HCT116 (cell line): Measurements from ENCODE around the gene KLHL22. TPM values are rescaled to one million over a fixed set of nuclear protein-coding genes. Genes with fewer than 3 reads are reported as not detected.

Experiments used
- ATAC-seq: fragments of 200-7000 bp; cut with Tn5 transposase; 2 replicates; pipeline ENCODE4 v1.9.1; 2020; ENCODE audit warnings: mild to moderate bottlenecking, moderate library complexity
- BruUV-seq: library from RNA; stranded (reverse); fragments of 400-500 nt; replicated peaks from 2 replicates; lab custom pipeline; 2021; lab: Mats Ljungman, UMichigan
- CTCF ChIA-PET: fragments of 300-600 bp; sonication (Branson Sonifier 250); formaldehyde crosslinking; loops from one replicate; lab custom pipeline; 2021; ENCODE audit warnings: antibody characterized with exemption; lab: Charles Lee
- POLR2A ChIA-PET: fragments of 300-600, 350-600 bp; sonication (Branson Sonifier 250); formaldehyde crosslinking; loops from one replicate; lab custom pipeline; 2021; ENCODE audit warnings: antibody characterized with exemption; lab: Charles Lee
- RAD21 ChIA-PET, 2 experiments: fragments of 300-600 bp; sonication (Branson Sonifier 250); formaldehyde crosslinking; loops; one replicate each; lab custom pipeline; 2023; ENCODE audit warnings: low total read pairs in 2 of 2; ENCODE audit not compliant: uncharacterized antibody in 2 of 2, unreplicated experiment in 2 of 2, low non-redundant PET in 1 of 2; lab: Charles Lee
- DNase-seq: peaks from one replicate; pipeline ENCODE4 v3.0.0-alpha.2; 2010; ENCODE audit warnings: low read depth, low spot score
- H2AFZ ChIP-seq: fragments of 200-600 bp; shearing (Covaris generic), sonication (generic); 2 replicates; pipeline ENCODE4 v1.6.1; 2017; ENCODE audit warnings: low read depth, mixed run types, mixed read lengths, antibody characterized with exemption, low read length; ENCODE audit not compliant: poor library complexity, severe bottlenecking
- H3K27ac ChIP-seq: 2 replicates; pipeline ENCODE4 v1.5.1; 2012; ENCODE audit warnings: low read depth, low read length
- H3K27me3 ChIP-seq: fragments of 200-600 bp; sonication (generic); 2 replicates; pipeline ENCODE4 v1.6.1; 2016; ENCODE audit warnings: mixed run types, low read length, mixed read lengths; ENCODE audit not compliant: insufficient read depth
- H3K36me3 ChIP-seq, 2 experiments: fragments of 200-500 bp in 1 of 2; fragments of 200-600 bp in 1 of 2; sonication (Bioruptor generic) in 1 of 2; sonication (generic) in 1 of 2; 2 replicates each; pipeline versions ENCODE4 v1.5.1 to v1.6.1; 2014 to 2016; ENCODE audit warnings: low read length in 2 of 2, inconsistent platforms in 1 of 2, mixed read lengths in 1 of 2, mixed run types in 1 of 2; ENCODE audit not compliant: insufficient read depth in 2 of 2, control insufficient read depth in 1 of 2
- H3K4me1 ChIP-seq, 2 experiments: fragments of 200-600 bp in 1 of 2; sonication (generic) in 1 of 2; 2 replicates each; pipeline versions ENCODE4 v1.5.1 to v1.6.1; 2012 to 2017; ENCODE audit warnings: low read length in 2 of 2, inconsistent platforms in 1 of 2, mild to moderate bottlenecking in 1 of 2, mixed read lengths in 1 of 2, mixed run types in 1 of 2, moderate library complexity in 1 of 2; ENCODE audit not compliant: insufficient read depth in 2 of 2, control insufficient read depth in 1 of 2
- H3K4me2 ChIP-seq: fragments of 200-600 bp; sonication (generic); 2 replicates; pipeline ENCODE4 v1.6.1; 2017; ENCODE audit warnings: mixed run types, low read length, mixed read lengths
- H3K4me3 ChIP-seq, 2 experiments: fragments of 200-600 bp in 1 of 2; sonication (generic) in 1 of 2; replicated peaks in 1 of 2; 2 replicates each; pipeline ENCODE4 v1.5.1; 2011 to 2016; ENCODE audit warnings: low read length in 2 of 2, control low read depth in 1 of 2, low read depth in 1 of 2, mild to moderate bottlenecking in 1 of 2, mixed read lengths in 1 of 2, mixed run types in 1 of 2
- H3K79me2 ChIP-seq: fragments of 200-600 bp; sonication (generic); 2 replicates; pipeline ENCODE4 v1.6.1; 2017; ENCODE audit warnings: mild to moderate bottlenecking, mixed run types, low read length, moderate library complexity, mixed read lengths; ENCODE audit not compliant: insufficient read depth
- H3K9ac ChIP-seq: fragments of 200-600 bp; sonication (generic); 2 replicates; pipeline ENCODE4 v1.6.1; 2016; ENCODE audit warnings: low read length, mixed read lengths
- H3K9me2 ChIP-seq: fragments of 200-600 bp; sonication (generic), shearing (Covaris generic); 2 replicates; pipeline ENCODE4 v1.6.1; 2017; ENCODE audit warnings: mixed run types, mild to moderate bottlenecking, moderate library complexity; ENCODE audit not compliant: insufficient read depth
- H3K9me3 ChIP-seq, 2 experiments: fragments of 200-500 bp in 1 of 2; fragments of 200-600 bp in 1 of 2; sonication (Bioruptor generic) in 1 of 2; sonication (generic) in 1 of 2; 2 replicates each; pipeline ENCODE4 v1.6.1; 2014 to 2017; ENCODE audit warnings: low read length in 2 of 2, mixed read lengths in 2 of 2, inconsistent platforms in 1 of 2, low read depth in 1 of 2, mild to moderate bottlenecking in 1 of 2, mixed run types in 1 of 2, moderate library complexity in 1 of 2; ENCODE audit not compliant: control insufficient read depth in 1 of 2, insufficient read depth in 1 of 2
- H4K20me1 ChIP-seq: fragments of 200-600 bp; sonication (generic), shearing (Covaris generic); 2 replicates; pipeline ENCODE4 v1.6.1; 2017; ENCODE audit warnings: mixed run types, mild to moderate bottlenecking, moderate library complexity; ENCODE audit not compliant: insufficient read depth
- EGR1 ChIP-seq: IDR thresholded peaks from 2 replicates; pipeline ENCODE4 v1.6.1; 2012; ENCODE audit warnings: low read depth
- ELF1 ChIP-seq: IDR thresholded peaks from 2 replicates; pipeline ENCODE4 v1.6.1; 2012; ENCODE audit warnings: low read depth, borderline replicate concordance
- EZH2 ChIP-seq: fragments of 200-600 bp; sonication (generic); IDR thresholded peaks from 2 replicates; pipeline ENCODE4 v1.6.1; 2017; ENCODE audit warnings: antibody characterized with exemption, mixed run types
- JUND ChIP-seq: IDR thresholded peaks from 2 replicates; pipeline ENCODE4 v1.6.1; 2012
- POLR2A ChIP-seq: IDR thresholded peaks from 2 replicates; pipeline ENCODE4 v1.7.0; 2011; ENCODE audit warnings: borderline replicate concordance; ENCODE audit not compliant: insufficient read depth, insufficient read length; ENCODE audit errors: extremely low read depth
- POLR2AphosphoS5 ChIP-seq: IDR thresholded peaks from 2 replicates; pipeline ENCODE4 v1.6.1; 2011; ENCODE audit warnings: mild to moderate bottlenecking, low read depth, low read length, moderate library complexity
- SIN3A ChIP-seq: IDR thresholded peaks from 2 replicates; pipeline ENCODE4 v1.6.1; 2012; ENCODE audit warnings: low read depth
- YY1 ChIP-seq: IDR thresholded peaks from 2 replicates; pipeline ENCODE4 v1.6.1; 2011; ENCODE audit warnings: low read length, low read depth, moderate library complexity, mild to moderate bottlenecking; ENCODE audit not compliant: insufficient replicate concordance; ENCODE audit errors: extremely low read depth
- ZFX ChIP-seq: fragments of 450-650 bp; IDR thresholded peaks from 2 replicates; pipeline ENCODE4 v1.6.1; 2017
- intact Hi-C: fragments of 100-400 bp; cut with micrococcal nuclease; formaldehyde crosslinking; loops from 2 replicates; pipeline ENCODE4 v1.10.0; 2022
- total RNA-seq: library from RNA; stranded (reverse); gene quantifications from one replicate; pipeline ENCODE4 v1.2.1, GENCODE V29; 2021; ENCODE audit not compliant: unreplicated experiment
- TF ChIP-seq, protein P1 (sequence below): IDR thresholded peaks from 2 replicates; pipeline ENCODE4 v1.6.1; 2011; ENCODE audit warnings: mild to moderate bottlenecking, low read length, moderate library complexity; ENCODE audit not compliant: insufficient replicate concordance; ENCODE audit errors: extremely low read depth
- TF ChIP-seq, protein P2 (sequence below): IDR thresholded peaks from 2 replicates; pipeline ENCODE4 v1.6.1; 2012; ENCODE audit warnings: low read depth
- TF ChIP-seq, protein P3 (sequence below): IDR thresholded peaks from 2 replicates; pipeline ENCODE4 v1.6.1; 2012

KLHL22 gene
- total RNA-seq, 1 experiment from 2014 or later, result 16.4 TPM

DNA sequence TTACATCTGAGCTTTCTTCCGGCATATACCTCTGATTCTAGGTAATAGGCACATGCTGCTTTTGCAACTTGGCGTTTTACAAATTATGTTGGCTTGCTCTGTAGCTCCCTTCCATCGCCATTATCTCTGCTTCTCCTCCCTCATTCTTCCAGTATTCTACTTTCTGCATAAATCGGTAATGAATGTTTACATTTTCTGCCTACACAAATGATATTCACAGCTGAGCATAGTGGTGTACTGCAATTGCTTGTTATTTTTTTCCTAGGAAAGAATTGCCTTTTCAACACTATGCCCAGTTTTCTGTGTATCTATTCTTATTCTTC, 30.7 kb upstream of the KLHL22 start:
- no peak for ATAC-seq
- Histone ChIP-seq H3K27me3 (no peaks in the 10 kb centered on the region), H3K4me3 (no peak overlapping the region), H3K4me1 (peaks cover 39 to 69% of the 10 kb centered on the region in 2 experiments), H3K79me2 (peaks cover 97% of the 10 kb centered on the region), H3K9me3 (no peaks in the 10 kb centered on the region), H3K9ac (peak overlapping the region; percentile 26; the same call in 1 of the 2 replicates), H3K36me3 (peaks cover 2 to 8% of the 10 kb centered on the region in 2 experiments; a peak in 2 of 4 replicates), H4K20me1 (no peaks in the 10 kb centered on the region; the same call in 1 of the 2 replicates), H3K9me2 (no peaks in the 10 kb centered on the region), H2AFZ (no peak overlapping the region), H3K27ac (0 out of 2 replicates have a peak overlapping the region, but pooled peaks have one; percentile 33), H3K4me2 (peak overlapping the region; percentile 54)
- POLR2A ChIA-PET, result no interaction called here
- TF ChIP-seq POLR2A (no peak), EGR1 (no peak), YY1 (no peak), SIN3A (no peak), JUND (no peak), POLR2AphosphoS5 (no peak)
- TF ChIP-seq, protein P1, sequence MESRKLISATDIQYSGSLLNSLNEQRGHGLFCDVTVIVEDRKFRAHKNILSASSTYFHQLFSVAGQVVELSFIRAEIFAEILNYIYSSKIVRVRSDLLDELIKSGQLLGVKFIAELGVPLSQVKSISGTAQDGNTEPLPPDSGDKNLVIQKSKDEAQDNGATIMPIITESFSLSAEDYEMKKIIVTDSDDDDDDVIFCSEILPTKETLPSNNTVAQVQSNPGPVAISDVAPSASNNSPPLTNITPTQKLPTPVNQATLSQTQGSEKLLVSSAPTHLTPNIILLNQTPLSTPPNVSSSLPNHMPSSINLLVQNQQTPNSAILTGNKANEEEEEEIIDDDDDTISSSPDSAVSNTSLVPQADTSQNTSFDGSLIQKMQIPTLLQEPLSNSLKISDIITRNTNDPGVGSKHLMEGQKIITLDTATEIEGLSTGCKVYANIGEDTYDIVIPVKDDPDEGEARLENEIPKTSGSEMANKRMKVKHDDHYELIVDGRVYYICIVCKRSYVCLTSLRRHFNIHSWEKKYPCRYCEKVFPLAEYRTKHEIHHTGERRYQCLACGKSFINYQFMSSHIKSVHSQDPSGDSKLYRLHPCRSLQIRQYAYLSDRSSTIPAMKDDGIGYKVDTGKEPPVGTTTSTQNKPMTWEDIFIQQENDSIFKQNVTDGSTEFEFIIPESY, result no peak
- BruUV-seq, result no TSS peak
- CTCF ChIA-PET, result no interaction called here
- intact Hi-C loops, result no loop called here
- no peak for DNase-seq
- RAD21 ChIA-PET, result no interaction called here

DNA sequence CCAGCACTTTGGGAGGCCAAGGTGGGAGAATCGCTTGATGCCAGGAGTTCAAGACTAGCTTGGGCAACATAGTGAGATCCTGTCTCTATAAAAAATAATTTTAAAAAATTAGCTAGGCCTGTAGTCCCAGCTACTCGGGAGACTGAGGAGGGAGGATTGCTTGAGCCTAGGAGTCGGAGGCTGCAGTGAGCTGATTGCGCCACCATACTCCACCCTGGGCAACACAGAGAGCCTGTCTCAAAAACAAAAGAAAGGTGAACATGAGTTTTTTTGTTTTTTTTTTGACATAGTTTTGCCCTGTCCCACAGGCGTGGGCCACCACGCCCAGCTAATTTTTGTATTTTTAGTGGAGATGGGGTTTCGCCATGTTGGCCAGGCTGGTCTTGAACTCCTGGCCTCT, 29.5 kb upstream of the KLHL22 start:
- no TSS peak for BruUV-seq
- no peaks in the 10 kb centered on the region for H3K27me3 ChIP-seq
- no peaks in the 10 kb centered on the region; the same call in 1 of the 2 replicates for H4K20me1 ChIP-seq
- H3K9me2 ChIP-seq, result no peaks in the 10 kb centered on the region
- DNase-seq, result no peak
- ATAC-seq, result no peak
- H2AFZ ChIP-seq, result no peak overlapping the region
- CTCF ChIA-PET, result no interaction called here
- RAD21 ChIA-PET, result no interaction called here
- peaks cover 5 to 14% of the 10 kb centered on the region in 2 experiments; a peak in 2 of 4 replicates for H3K36me3 ChIP-seq
- H3K9me3 ChIP-seq, result no peaks in the 10 kb centered on the region
- peaks cover 27 to 62% of the 10 kb centered on the region in 2 experiments for H3K4me1 ChIP-seq
- POLR2A ChIA-PET, result no interaction called here
- peaks cover 96% of the 10 kb centered on the region for H3K79me2 ChIP-seq
- no peak overlapping the region for H3K4me3 ChIP-seq
- H3K4me2 ChIP-seq, result no peak overlapping the region
- no peak overlapping the region for H3K9ac ChIP-seq
- intact Hi-C loops, result no loop called here
- H3K27ac ChIP-seq, result no peak overlapping the region
- TF ChIP-seq, protein P1, result no peak
- TF ChIP-seq EGR1, result no peak
- TF ChIP-seq, protein P2, sequence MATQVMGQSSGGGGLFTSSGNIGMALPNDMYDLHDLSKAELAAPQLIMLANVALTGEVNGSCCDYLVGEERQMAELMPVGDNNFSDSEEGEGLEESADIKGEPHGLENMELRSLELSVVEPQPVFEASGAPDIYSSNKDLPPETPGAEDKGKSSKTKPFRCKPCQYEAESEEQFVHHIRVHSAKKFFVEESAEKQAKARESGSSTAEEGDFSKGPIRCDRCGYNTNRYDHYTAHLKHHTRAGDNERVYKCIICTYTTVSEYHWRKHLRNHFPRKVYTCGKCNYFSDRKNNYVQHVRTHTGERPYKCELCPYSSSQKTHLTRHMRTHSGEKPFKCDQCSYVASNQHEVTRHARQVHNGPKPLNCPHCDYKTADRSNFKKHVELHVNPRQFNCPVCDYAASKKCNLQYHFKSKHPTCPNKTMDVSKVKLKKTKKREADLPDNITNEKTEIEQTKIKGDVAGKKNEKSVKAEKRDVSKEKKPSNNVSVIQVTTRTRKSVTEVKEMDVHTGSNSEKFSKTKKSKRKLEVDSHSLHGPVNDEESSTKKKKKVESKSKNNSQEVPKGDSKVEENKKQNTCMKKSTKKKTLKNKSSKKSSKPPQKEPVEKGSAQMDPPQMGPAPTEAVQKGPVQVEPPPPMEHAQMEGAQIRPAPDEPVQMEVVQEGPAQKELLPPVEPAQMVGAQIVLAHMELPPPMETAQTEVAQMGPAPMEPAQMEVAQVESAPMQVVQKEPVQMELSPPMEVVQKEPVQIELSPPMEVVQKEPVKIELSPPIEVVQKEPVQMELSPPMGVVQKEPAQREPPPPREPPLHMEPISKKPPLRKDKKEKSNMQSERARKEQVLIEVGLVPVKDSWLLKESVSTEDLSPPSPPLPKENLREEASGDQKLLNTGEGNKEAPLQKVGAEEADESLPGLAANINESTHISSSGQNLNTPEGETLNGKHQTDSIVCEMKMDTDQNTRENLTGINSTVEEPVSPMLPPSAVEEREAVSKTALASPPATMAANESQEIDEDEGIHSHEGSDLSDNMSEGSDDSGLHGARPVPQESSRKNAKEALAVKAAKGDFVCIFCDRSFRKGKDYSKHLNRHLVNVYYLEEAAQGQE, result no peak
- TF ChIP-seq YY1, result no peak
- no peak for TF ChIP-seq EZH2
- no peak for TF ChIP-seq ELF1
- TF ChIP-seq, protein P3, sequence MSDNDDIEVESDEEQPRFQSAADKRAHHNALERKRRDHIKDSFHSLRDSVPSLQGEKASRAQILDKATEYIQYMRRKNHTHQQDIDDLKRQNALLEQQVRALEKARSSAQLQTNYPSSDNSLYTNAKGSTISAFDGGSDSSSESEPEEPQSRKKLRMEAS, result no peak
- TF ChIP-seq POLR2AphosphoS5, result no peak
- no peak for TF ChIP-seq POLR2A
- TF ChIP-seq ZFX, result no peak
